ENCODE results near the gene ARFGAP3.
A peak's percentile ranks its signal among the peaks of the same experiment; 100 is the strongest.

ARFGAP3 gene

DNA sequence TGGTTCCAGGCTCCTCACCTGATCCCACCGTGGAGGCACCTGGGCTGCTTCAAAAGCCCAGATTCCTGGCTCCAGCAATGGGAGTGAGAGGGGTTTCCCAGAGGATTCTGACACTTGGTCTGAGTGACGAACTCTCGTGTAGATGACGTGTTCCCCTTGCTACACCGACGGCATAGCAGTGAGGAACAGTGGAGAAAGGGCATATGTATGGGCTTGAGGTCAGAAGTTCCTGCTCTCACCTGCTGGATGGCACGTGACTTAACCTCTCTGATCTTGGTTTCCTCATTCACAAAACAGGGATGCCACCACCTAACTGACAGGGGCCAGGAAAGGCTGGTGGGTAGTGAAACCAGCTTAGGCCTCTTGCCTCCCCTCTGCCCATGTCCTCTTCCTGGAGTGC is 30.0 kb upstream of the ARFGAP3 start:
- POLR2A ChIA-PET: no interaction called here
- H3K4me1 ChIP-seq (ENCODE audit: control insufficient read depth, insufficient read depth, low read length): no peaks in the 10 kb centered on the region
- peaks cover 3 to 88% of the 10 kb centered on the region in 2 experiments; a peak in 1 of 3 replicates for H3K36me3 ChIP-seq (ENCODE audit: control insufficient read depth in 2 of 2, insufficient read depth in 1 of 2, low read length in 2 of 2)
- TF ChIP-seq, protein P1, sequence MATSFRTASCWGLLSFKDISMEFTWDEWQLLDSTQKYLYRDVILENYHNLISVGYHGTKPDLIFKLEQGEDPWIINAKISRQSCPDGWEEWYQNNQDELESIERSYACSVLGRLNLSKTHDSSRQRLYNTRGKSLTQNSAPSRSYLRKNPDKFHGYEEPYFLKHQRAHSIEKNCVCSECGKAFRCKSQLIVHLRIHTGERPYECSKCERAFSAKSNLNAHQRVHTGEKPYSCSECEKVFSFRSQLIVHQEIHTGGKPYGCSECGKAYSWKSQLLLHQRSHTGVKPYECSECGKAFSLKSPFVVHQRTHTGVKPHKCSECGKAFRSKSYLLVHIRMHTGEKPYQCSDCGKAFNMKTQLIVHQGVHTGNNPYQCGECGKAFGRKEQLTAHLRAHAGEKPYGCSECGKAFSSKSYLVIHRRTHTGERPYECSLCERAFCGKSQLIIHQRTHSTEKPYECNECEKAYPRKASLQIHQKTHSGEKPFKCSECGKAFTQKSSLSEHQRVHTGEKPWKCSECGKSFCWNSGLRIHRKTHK (tag by site-specific recombination; IDR thresholded peaks at IDR 0.05): no peak
- TF ChIP-seq ZNF211 (tag by site-specific recombination; IDR thresholded peaks at IDR 0.05; ENCODE audit: low read depth) (no peak), GLI2 (tag by site-specific recombination; IDR thresholded peaks at IDR 0.05; ENCODE audit: borderline replicate concordance, low read depth) (no peak), ZNF302 (tag by site-specific recombination; IDR thresholded peaks at IDR 0.05; ENCODE audit: low read depth) (no peak), ZNF138 (tag by site-specific recombination; IDR thresholded peaks at IDR 0.05; ENCODE audit: borderline replicate concordance) (no peak), YY2 (tag by site-specific recombination; IDR thresholded peaks at IDR 0.05) (no peak), ZNF529 (tag by site-specific recombination; IDR thresholded peaks at IDR 0.05; ENCODE audit: insufficient replicate concordance) (no peak), ZNF394 (tag by site-specific recombination; IDR thresholded peaks at IDR 0.05; ENCODE audit: borderline replicate concordance) (no peak), ZNF155 (tag by site-specific recombination; IDR thresholded peaks at IDR 0.05) (no peak), ZNF366 (tag by site-specific recombination; conservative IDR thresholded peaks at IDR 0.05) (no peak), ZNF747 (tag by site-specific recombination; IDR thresholded peaks at IDR 0.05) (no peak), ZNF629 (tag by site-specific recombination; IDR thresholded peaks at IDR 0.05) (no peak), ZNF510 (tag by site-specific recombination; IDR thresholded peaks at IDR 0.05; ENCODE audit: insufficient replicate concordance) (no peak), ZNF19 (tag by site-specific recombination; IDR thresholded peaks at IDR 0.05; ENCODE audit: low read depth) (no peak), ZSCAN16 (tag by site-specific recombination; IDR thresholded peaks at IDR 0.05) (no peak), ZNF404 (tag by site-specific recombination; IDR thresholded peaks at IDR 0.05) (no peak)
- TF ChIP-seq, protein P2, sequence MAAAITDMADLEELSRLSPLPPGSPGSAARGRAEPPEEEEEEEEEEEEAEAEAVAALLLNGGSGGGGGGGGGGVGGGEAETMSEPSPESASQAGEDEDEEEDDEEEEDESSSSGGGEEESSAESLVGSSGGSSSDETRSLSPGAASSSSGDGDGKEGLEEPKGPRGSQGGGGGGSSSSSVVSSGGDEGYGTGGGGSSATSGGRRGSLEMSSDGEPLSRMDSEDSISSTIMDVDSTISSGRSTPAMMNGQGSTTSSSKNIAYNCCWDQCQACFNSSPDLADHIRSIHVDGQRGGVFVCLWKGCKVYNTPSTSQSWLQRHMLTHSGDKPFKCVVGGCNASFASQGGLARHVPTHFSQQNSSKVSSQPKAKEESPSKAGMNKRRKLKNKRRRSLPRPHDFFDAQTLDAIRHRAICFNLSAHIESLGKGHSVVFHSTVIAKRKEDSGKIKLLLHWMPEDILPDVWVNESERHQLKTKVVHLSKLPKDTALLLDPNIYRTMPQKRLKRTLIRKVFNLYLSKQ (tag by site-specific recombination; IDR thresholded peaks at IDR 0.05; ENCODE audit: borderline replicate concordance): no peak
- TF ChIP-seq, protein P3, sequence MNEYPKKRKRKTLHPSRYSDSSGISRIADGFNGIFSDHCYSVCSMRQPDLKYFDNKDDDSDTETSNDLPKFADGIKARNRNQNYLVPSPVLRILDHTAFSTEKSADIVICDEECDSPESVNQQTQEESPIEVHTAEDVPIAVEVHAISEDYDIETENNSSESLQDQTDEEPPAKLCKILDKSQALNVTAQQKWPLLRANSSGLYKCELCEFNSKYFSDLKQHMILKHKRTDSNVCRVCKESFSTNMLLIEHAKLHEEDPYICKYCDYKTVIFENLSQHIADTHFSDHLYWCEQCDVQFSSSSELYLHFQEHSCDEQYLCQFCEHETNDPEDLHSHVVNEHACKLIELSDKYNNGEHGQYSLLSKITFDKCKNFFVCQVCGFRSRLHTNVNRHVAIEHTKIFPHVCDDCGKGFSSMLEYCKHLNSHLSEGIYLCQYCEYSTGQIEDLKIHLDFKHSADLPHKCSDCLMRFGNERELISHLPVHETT (tag by site-specific recombination; IDR thresholded peaks at IDR 0.05): no peak
- no peak overlapping the region for H3K27ac ChIP-seq (ENCODE audit: extremely low read depth, low read depth, low read length)
- H3K4me3 ChIP-seq (ENCODE audit: low read depth, low read length): no peak overlapping the region
- H3K9me3 ChIP-seq (ENCODE audit: control insufficient read depth, insufficient read depth, low read depth, low read length): no peaks in the 10 kb centered on the region
- CTCF ChIA-PET: no interaction called here

DNA sequence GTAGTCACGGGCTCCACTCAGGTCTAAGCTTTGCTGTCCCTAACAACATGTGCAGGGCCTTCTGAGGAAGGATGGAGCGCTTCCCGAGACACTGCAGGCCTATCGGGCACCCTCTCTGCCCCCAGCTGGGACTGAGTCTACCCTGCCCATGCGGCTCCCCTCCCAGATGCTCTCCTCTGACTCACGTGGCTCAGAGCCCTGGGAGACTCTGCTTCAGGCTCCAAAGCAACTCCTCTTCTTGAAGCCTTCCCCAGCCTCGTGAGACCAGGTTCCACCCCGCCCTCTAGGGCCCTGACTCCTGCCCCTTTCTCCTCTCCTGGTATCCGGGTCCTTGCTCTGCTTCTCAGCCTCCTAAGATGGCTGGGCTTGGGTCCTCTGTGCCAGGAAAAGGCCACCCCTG is 28.4 kb upstream of the ARFGAP3 start:
- CTCF ChIA-PET: interaction anchor here (1.8 kb wide), 1 partner anchor 18 kb away, joined by 7 read pairs; no protein-coding TSS in a partner anchor
- Histone ChIP-seq H3K27ac (ENCODE audit: extremely low read depth, low read depth, low read length) (no peak overlapping the region), H3K36me3 (ENCODE audit: control insufficient read depth in 2 of 2, insufficient read depth in 1 of 2, low read length in 2 of 2) (peaks cover 3 to 93% of the 10 kb centered on the region in 2 experiments; a peak in 1 of 3 replicates), H3K4me3 (ENCODE audit: low read depth, low read length) (no peak overlapping the region), H3K9me3 (ENCODE audit: control insufficient read depth, insufficient read depth, low read depth, low read length) (no peaks in the 10 kb centered on the region), H3K4me1 (ENCODE audit: control insufficient read depth, insufficient read depth, low read length) (no peaks in the 10 kb centered on the region)
- POLR2A ChIA-PET: no interaction called here
- TF ChIP-seq GLIS1 (tag by site-specific recombination; IDR thresholded peaks at IDR 0.05): 0 out of 2 replicates have a peak, but pooled peaks have one; percentile 22
- no peak for TF ChIP-seq GLIS2 (tag by site-specific recombination; IDR thresholded peaks at IDR 0.05)
- no peak for TF ChIP-seq ZNF146 (tag by site-specific recombination; IDR thresholded peaks at IDR 0.05)
- TF ChIP-seq, protein P4, sequence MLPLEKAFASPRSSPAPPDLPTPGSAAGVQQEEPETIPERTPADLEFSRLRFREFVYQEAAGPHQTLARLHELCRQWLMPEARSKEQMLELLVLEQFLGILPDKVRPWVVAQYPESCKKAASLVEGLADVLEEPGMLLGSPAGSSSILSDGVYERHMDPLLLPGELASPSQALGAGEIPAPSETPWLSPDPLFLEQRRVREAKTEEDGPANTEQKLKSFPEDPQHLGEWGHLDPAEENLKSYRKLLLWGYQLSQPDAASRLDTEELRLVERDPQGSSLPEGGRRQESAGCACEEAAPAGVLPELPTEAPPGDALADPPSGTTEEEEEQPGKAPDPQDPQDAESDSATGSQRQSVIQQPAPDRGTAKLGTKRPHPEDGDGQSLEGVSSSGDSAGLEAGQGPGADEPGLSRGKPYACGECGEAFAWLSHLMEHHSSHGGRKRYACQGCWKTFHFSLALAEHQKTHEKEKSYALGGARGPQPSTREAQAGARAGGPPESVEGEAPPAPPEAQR (tag by site-specific recombination; IDR thresholded peaks at IDR 0.05): no peak
